Osteoblast (primary cell): ENCODE measurements around the gene TTC38. TPM values are rescaled to one million over a fixed set of nuclear protein-coding genes. Genes with fewer than 3 reads are reported as not detected.
A peak's percentile ranks its signal among the peaks of the same experiment; 100 is the strongest.

Source experiments
- DNase-seq: peaks from one replicate; pipeline ENCODE4 v3.0.0; 2011; ENCODE audit warnings: low spot score, mixed read lengths; ENCODE audit not compliant: insufficient read length; ENCODE audit errors: missing footprints
- H2AFZ ChIP-seq: 2 replicates; pipeline ENCODE4 v1.6.0; 2011; ENCODE audit warnings: mild to moderate bottlenecking, low read length
- H3K27ac ChIP-seq: 2 replicates; pipeline ENCODE4 v1.5.1; 2011; ENCODE audit warnings: mild to moderate bottlenecking, low read depth, low read length, moderate library complexity
- H3K27me3 ChIP-seq: 2 replicates; pipeline ENCODE4 v1.6.0; 2012; ENCODE audit warnings: mild to moderate bottlenecking, control low read depth, inconsistent platforms, low read length, moderate library complexity; ENCODE audit not compliant: insufficient read depth
- H3K36me3 ChIP-seq: 2 replicates; pipeline ENCODE4 v1.5.1; 2011; ENCODE audit warnings: mild to moderate bottlenecking, low read length, control low read depth, moderate library complexity; ENCODE audit not compliant: insufficient read depth
- H3K4me1 ChIP-seq: 2 replicates; pipeline ENCODE4 v1.5.1; 2011; ENCODE audit warnings: mild to moderate bottlenecking, low read length, control low read depth, moderate library complexity; ENCODE audit not compliant: insufficient read depth
- H3K4me2 ChIP-seq: 2 replicates; pipeline ENCODE4 v1.6.0; 2011; ENCODE audit warnings: mild to moderate bottlenecking, low read length; ENCODE audit not compliant: insufficient read depth
- H3K4me3 ChIP-seq: fragments of 200-600 bp; sonication (generic); 3 replicates; pipeline ENCODE4 v1.5.1; 2012; ENCODE audit warnings: mild to moderate bottlenecking, low read length, inconsistent platforms; ENCODE audit not compliant: insufficient read depth
- H3K79me2 ChIP-seq: 2 replicates; pipeline ENCODE4 v1.6.0; 2012; ENCODE audit warnings: mild to moderate bottlenecking, low read length, control low read depth, inconsistent platforms; ENCODE audit not compliant: insufficient read depth
- H3K9me3 ChIP-seq: 2 replicates; pipeline ENCODE4 v1.5.1; 2011; ENCODE audit warnings: low read depth, low read length, control low read depth
- H4K20me1 ChIP-seq: 2 replicates; pipeline ENCODE4 v1.6.0; 2012; ENCODE audit warnings: mild to moderate bottlenecking, low read length, control low read depth; ENCODE audit not compliant: insufficient read depth
- total RNA-seq: library from RNA; depleted of rRNA; stranded (reverse); fragments of >200 nt; gene quantifications from 2 replicates; pipeline ENCODE4 v1.2.3, GENCODE V29; 2012
- TF ChIP-seq, protein P1 (sequence below): IDR thresholded peaks from 2 replicates; pipeline ENCODE4 v1.5.1; 2011; ENCODE audit warnings: mild to moderate bottlenecking, low read depth, low read length, moderate library complexity; ENCODE audit errors: extremely low read depth

Gene TTC38
- 25.6 and 29.3 TPM in 2 replicates for total RNA-seq

DNA sequence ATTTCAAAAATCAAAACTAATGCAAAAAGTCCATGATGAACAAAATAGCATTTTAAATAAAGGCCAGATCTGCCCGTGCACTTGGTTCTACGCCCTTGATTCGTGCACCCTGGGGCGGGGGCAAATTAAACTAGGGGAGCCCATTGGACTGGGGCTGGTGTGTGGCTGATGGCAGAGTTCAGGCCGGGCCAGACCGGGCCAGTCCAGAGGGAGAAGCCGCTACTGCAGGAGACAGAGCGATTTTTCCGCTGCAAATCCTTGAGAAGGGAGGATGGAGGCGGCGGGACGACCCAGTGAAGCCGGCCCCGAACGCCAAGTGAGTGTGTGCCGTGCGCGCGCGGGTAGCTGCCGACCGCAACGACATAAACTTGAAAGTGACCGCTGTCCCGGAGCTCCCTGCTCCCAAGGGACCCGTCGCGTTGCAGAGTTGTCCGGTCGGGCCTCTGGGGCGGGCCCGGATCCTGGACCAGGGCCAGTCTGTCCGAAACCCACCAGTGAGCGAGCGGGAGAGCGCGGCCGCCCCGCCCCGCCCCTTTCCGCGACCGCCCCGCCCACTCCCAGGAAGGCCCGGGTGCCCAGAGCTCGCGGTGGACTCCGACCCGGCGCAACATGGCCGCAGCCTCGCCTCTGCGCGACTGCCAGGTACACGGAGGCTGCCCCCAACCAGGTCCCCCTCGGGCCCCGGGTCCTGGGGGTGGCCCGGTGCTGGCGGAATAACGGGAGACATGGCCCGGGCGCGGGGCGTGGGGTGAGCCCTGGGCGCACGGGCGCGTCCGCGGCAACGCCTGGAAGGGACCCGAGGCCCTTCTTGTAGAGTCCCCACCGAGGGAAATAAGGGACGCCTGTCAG lies at the start of gene TTC38:
Gene TTC38 (plus strand): TSS at position 578 of the 849 bp plus-strand sequence. CDS start 32 bp downstream, at position 610.
- peak within 1 kb of the TSS; percentile 90 for H2AFZ ChIP-seq
- DNase-seq, result peak; percentile 100
- H3K27ac ChIP-seq, result peak within 1 kb of the TSS; percentile 49

DNA sequence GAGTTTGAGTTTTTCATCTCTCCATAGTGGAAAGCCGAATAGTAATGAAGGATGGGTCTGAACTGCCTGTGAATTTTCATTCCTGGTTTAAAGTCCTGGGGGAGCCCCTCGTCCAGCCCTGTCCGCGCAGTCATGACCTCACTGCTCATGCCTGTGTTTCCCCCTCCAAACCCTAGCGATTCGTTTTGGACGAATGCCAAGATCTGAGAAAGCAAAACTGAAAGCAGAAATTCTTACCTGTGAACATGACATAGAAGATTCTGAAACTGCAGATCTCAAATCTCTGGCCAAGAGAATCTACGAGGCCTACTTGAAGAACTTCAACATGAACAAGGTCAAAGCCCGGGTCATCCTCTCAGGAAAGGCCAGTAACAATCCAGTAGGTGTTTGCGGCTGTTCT lies 48.2 kb upstream of the TTC38 start:
- Histone ChIP-seq H3K4me2 (no peak overlapping the region), H2AFZ (no peak overlapping the region), H3K27me3 (no peaks in the 10 kb centered on the region), H3K9me3 (no peaks in the 10 kb centered on the region), H3K27ac (no peak overlapping the region), H3K36me3 (peaks cover 43% of the 10 kb centered on the region), H4K20me1 (no peaks in the 10 kb centered on the region), H3K4me1 (peaks cover 4% of the 10 kb centered on the region), H3K4me3 (no peak overlapping the region), H3K79me2 (no peaks in the 10 kb centered on the region)
- no peak for DNase-seq
- TF ChIP-seq, protein P1, sequence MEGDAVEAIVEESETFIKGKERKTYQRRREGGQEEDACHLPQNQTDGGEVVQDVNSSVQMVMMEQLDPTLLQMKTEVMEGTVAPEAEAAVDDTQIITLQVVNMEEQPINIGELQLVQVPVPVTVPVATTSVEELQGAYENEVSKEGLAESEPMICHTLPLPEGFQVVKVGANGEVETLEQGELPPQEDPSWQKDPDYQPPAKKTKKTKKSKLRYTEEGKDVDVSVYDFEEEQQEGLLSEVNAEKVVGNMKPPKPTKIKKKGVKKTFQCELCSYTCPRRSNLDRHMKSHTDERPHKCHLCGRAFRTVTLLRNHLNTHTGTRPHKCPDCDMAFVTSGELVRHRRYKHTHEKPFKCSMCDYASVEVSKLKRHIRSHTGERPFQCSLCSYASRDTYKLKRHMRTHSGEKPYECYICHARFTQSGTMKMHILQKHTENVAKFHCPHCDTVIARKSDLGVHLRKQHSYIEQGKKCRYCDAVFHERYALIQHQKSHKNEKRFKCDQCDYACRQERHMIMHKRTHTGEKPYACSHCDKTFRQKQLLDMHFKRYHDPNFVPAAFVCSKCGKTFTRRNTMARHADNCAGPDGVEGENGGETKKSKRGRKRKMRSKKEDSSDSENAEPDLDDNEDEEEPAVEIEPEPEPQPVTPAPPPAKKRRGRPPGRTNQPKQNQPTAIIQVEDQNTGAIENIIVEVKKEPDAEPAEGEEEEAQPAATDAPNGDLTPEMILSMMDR, result no peak

More for the DNA sequence above, at the start of gene TTC38:
- peaks cover 6% of the 10 kb centered on the region for H3K27me3 ChIP-seq
- no peaks in the 10 kb centered on the region for H4K20me1 ChIP-seq
- peaks cover 10% of the 10 kb centered on the region for H3K36me3 ChIP-seq
- peaks cover 6% of the 10 kb centered on the region for H3K4me1 ChIP-seq
- H3K79me2 ChIP-seq, result peaks cover 10% of the 10 kb centered on the region
- TF ChIP-seq, protein P1, result no peak
- H3K4me2 ChIP-seq, result peak within 1 kb of the TSS; percentile 81
- H3K4me3 ChIP-seq, result peak within 1 kb of the TSS; percentile 78
- no peaks in the 10 kb centered on the region for H3K9me3 ChIP-seq

DNA sequence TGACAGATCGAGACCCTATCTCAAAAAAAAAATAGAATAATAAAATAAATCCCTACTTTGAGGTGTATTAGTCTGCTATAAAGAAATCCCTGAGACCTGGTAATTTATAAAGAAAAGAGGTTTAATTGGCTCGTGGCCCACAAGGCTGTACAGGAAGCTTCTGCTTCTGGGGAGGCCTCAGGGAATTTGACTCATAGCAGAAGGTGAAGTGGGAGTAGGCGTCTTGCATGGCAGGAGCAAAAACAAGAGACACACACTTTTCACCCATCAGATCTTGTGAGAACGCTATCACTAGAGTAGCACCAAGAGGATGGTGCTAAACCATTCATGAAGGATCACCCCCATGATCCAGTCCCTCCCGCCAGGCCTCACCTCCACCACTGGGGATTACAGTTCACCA lies 46.9 kb upstream of the TTC38 start:
- no peak overlapping the region for H3K27ac ChIP-seq

More for the DNA sequence above, 46.9 kb upstream of the TTC38 start:
- H3K4me2 ChIP-seq, result no peak overlapping the region
- no peak overlapping the region for H3K4me3 ChIP-seq
- no peaks in the 10 kb centered on the region for H3K79me2 ChIP-seq
- no peaks in the 10 kb centered on the region for H3K27me3 ChIP-seq
- H4K20me1 ChIP-seq, result no peaks in the 10 kb centered on the region
- DNase-seq, result no peak
- TF ChIP-seq, protein P1, result no peak
- no peaks in the 10 kb centered on the region for H3K9me3 ChIP-seq
- peaks cover 41% of the 10 kb centered on the region for H3K36me3 ChIP-seq
- peaks cover 4% of the 10 kb centered on the region for H3K4me1 ChIP-seq
- no peak overlapping the region for H2AFZ ChIP-seq
